ENCODE results near the gene NUTM2A. TPM values are rescaled to one million over a fixed set of nuclear protein-coding genes. Genes with fewer than 3 reads are reported as not detected.
A peak's percentile ranks its signal among the peaks of the same experiment; 100 is the strongest.
"Not testable (repeated sequence)": the region's sequence is repeated elsewhere in the genome, so short reads cannot be mapped to it uniquely, and the experiment has no call there.

NUTM2A gene
- 3.0 and 3.7 TPM in 2 replicates for total RNA-seq
- long read RNA-seq = 0 reads

- not testable (repeated sequence) for H3K4me3 Mint-ChIP-seq; H3K9me3 Mint-ChIP-seq; H3K27me3 Mint-ChIP-seq (ENCODE audit: low read depth); H3K36me3 Mint-ChIP-seq (ENCODE audit: low read depth); H3K27ac Mint-ChIP-seq (ENCODE audit: unreplicated experiment); H3K4me1 Mint-ChIP-seq; DNase-seq (ENCODE audit: low read depth, low spot score)
These were observed at the start of gene NUTM2A for GRCh38 chr10:87225148-87225547. NUTM2A (plus strand) TSS chr10:87225448; CDS start chr10:87225831, 383 bp downstream.

GRCh38 chr10:87177587-87177986 lies 47.7 kb upstream of the NUTM2A start:
- not testable (repeated sequence) for H3K9me3 Mint-ChIP-seq; H3K4me3 Mint-ChIP-seq; H3K27me3 Mint-ChIP-seq (ENCODE audit: low read depth); DNase-seq (ENCODE audit: low read depth, low spot score); H3K4me1 Mint-ChIP-seq; H3K27ac Mint-ChIP-seq (ENCODE audit: unreplicated experiment); H3K36me3 Mint-ChIP-seq (ENCODE audit: low read depth)

GRCh38 chr10:87184421-87184820 lies 40.8 kb upstream of the NUTM2A start:
- peaks cover 34% of the 10 kb centered on the region for H3K36me3 Mint-ChIP-seq (ENCODE audit: low read depth)
- H3K27ac Mint-ChIP-seq (ENCODE audit: unreplicated experiment); DNase-seq (ENCODE audit: low read depth, low spot score); H3K9me3 Mint-ChIP-seq; H3K4me3 Mint-ChIP-seq; H3K4me1 Mint-ChIP-seq; H3K27me3 Mint-ChIP-seq (ENCODE audit: low read depth): not testable (repeated sequence)

- not testable (repeated sequence) for DNase-seq (ENCODE audit: low read depth, low spot score); H3K4me3 Mint-ChIP-seq; H3K27ac Mint-ChIP-seq (ENCODE audit: unreplicated experiment); H3K9me3 Mint-ChIP-seq; H3K4me1 Mint-ChIP-seq; H3K27me3 Mint-ChIP-seq (ENCODE audit: low read depth)
- peaks cover 35% of the 10 kb centered on the region for H3K36me3 Mint-ChIP-seq (ENCODE audit: low read depth)
These were observed 39.2 kb upstream of the NUTM2A start for GRCh38 chr10:87186016-87186415.

GRCh38 chr10:87187573-87187972 lies 37.7 kb upstream of the NUTM2A start:
- H3K4me3 Mint-ChIP-seq = not testable (repeated sequence)

GRCh38 chr10:87191841-87192240 lies 33.4 kb upstream of the NUTM2A start:
- H3K9me3 Mint-ChIP-seq; H3K4me1 Mint-ChIP-seq; H3K4me3 Mint-ChIP-seq; H3K27ac Mint-ChIP-seq (ENCODE audit: unreplicated experiment); DNase-seq (ENCODE audit: low read depth, low spot score); H3K27me3 Mint-ChIP-seq (ENCODE audit: low read depth): not testable (repeated sequence)
- H3K36me3 Mint-ChIP-seq (ENCODE audit: low read depth) = peaks cover 17% of the 10 kb centered on the region

More at GRCh38 chr10:87187573-87187972, 37.7 kb upstream of the NUTM2A start:
- H3K36me3 Mint-ChIP-seq (ENCODE audit: low read depth) = peaks cover 41% of the 10 kb centered on the region
- H3K27ac Mint-ChIP-seq (ENCODE audit: unreplicated experiment); H3K9me3 Mint-ChIP-seq; DNase-seq (ENCODE audit: low read depth, low spot score); H3K27me3 Mint-ChIP-seq (ENCODE audit: low read depth); H3K4me1 Mint-ChIP-seq: not testable (repeated sequence)

GRCh38 chr10:87200924-87201323 lies 24.3 kb upstream of the NUTM2A start:
- peaks cover 11% of the 10 kb centered on the region for H3K4me1 Mint-ChIP-seq
- not testable (repeated sequence) for DNase-seq (ENCODE audit: low read depth, low spot score); H3K4me3 Mint-ChIP-seq; H3K9me3 Mint-ChIP-seq; H3K27ac Mint-ChIP-seq (ENCODE audit: unreplicated experiment); H3K36me3 Mint-ChIP-seq (ENCODE audit: low read depth); H3K27me3 Mint-ChIP-seq (ENCODE audit: low read depth)

GRCh38 chr10:87204801-87205200 lies 20.4 kb upstream of the NUTM2A start:
- not testable (repeated sequence) for H3K9me3 Mint-ChIP-seq; H3K27ac Mint-ChIP-seq (ENCODE audit: unreplicated experiment); H3K4me3 Mint-ChIP-seq; DNase-seq (ENCODE audit: low read depth, low spot score); H3K27me3 Mint-ChIP-seq (ENCODE audit: low read depth); H3K36me3 Mint-ChIP-seq (ENCODE audit: low read depth)
- H3K4me1 Mint-ChIP-seq = peaks cover 11% of the 10 kb centered on the region

- H3K27ac Mint-ChIP-seq (ENCODE audit: unreplicated experiment); DNase-seq (ENCODE audit: low read depth, low spot score); H3K4me3 Mint-ChIP-seq; H3K36me3 Mint-ChIP-seq (ENCODE audit: low read depth); H3K9me3 Mint-ChIP-seq; H3K27me3 Mint-ChIP-seq (ENCODE audit: low read depth): not testable (repeated sequence)
- H3K4me1 Mint-ChIP-seq = peaks cover 11% of the 10 kb centered on the region
These were observed 18.3 kb upstream of the NUTM2A start for GRCh38 chr10:87206922-87207321.

GRCh38 chr10:87210309-87210708 lies 14.9 kb upstream of the NUTM2A start:
- not testable (repeated sequence) for DNase-seq (ENCODE audit: low read depth, low spot score); H3K27me3 Mint-ChIP-seq (ENCODE audit: low read depth); H3K9me3 Mint-ChIP-seq; H3K4me1 Mint-ChIP-seq; H3K4me3 Mint-ChIP-seq; H3K36me3 Mint-ChIP-seq (ENCODE audit: low read depth); H3K27ac Mint-ChIP-seq (ENCODE audit: unreplicated experiment)

GRCh38 chr10:87211848-87212247 lies 13.4 kb upstream of the NUTM2A start:
- not testable (repeated sequence) for H3K27me3 Mint-ChIP-seq (ENCODE audit: low read depth)

GRCh38 chr10:87213150-87213765 lies 12.0 kb upstream of the NUTM2A start:
- DNase-seq (ENCODE audit: low read depth, low spot score); H3K4me1 Mint-ChIP-seq; H3K27me3 Mint-ChIP-seq (ENCODE audit: low read depth); H3K36me3 Mint-ChIP-seq (ENCODE audit: low read depth); H3K4me3 Mint-ChIP-seq; H3K27ac Mint-ChIP-seq (ENCODE audit: unreplicated experiment); H3K9me3 Mint-ChIP-seq: not testable (repeated sequence)

More at GRCh38 chr10:87211848-87212247, 13.4 kb upstream of the NUTM2A start:
- DNase-seq (ENCODE audit: low read depth, low spot score); H3K27ac Mint-ChIP-seq (ENCODE audit: unreplicated experiment); H3K36me3 Mint-ChIP-seq (ENCODE audit: low read depth); H3K4me3 Mint-ChIP-seq; H3K9me3 Mint-ChIP-seq; H3K4me1 Mint-ChIP-seq: not testable (repeated sequence)

- H3K9me3 Mint-ChIP-seq; H3K4me1 Mint-ChIP-seq; DNase-seq (ENCODE audit: low read depth, low spot score); H3K4me3 Mint-ChIP-seq; H3K27me3 Mint-ChIP-seq (ENCODE audit: low read depth); H3K36me3 Mint-ChIP-seq (ENCODE audit: low read depth); H3K27ac Mint-ChIP-seq (ENCODE audit: unreplicated experiment): not testable (repeated sequence)
These were observed 11.4 kb upstream of the NUTM2A start for GRCh38 chr10:87213806-87214205.

- not testable (repeated sequence) for H3K27me3 Mint-ChIP-seq (ENCODE audit: low read depth)
These were observed 9.1 kb upstream of the NUTM2A start for GRCh38 chr10:87216120-87216519.

More at GRCh38 chr10:87216120-87216519, 9.1 kb upstream of the NUTM2A start:
- not testable (repeated sequence) for H3K4me3 Mint-ChIP-seq; H3K36me3 Mint-ChIP-seq (ENCODE audit: low read depth); H3K9me3 Mint-ChIP-seq; DNase-seq (ENCODE audit: low read depth, low spot score); H3K4me1 Mint-ChIP-seq
- peak overlapping the region; percentile 71 for H3K27ac Mint-ChIP-seq (ENCODE audit: unreplicated experiment)

All from neural crest cell (in vitro differentiated cells).